H9 (cell line): ENCODE data around the gene SEMG2. TPM values are rescaled to one million over a fixed set of nuclear protein-coding genes. Genes with fewer than 3 reads are reported as not detected.
A peak's percentile ranks its signal among the peaks of the same experiment; 100 is the strongest.

Experiments
- DNase-seq: peaks from one replicate; pipeline ENCODE4 v3.0.0-alpha.2; 2017
- H2AFZ ChIP-seq: one replicate; pipeline ENCODE4 v1.6.1; 2013; ENCODE audit warnings: mild to moderate bottlenecking, low read length, control low read depth, moderate library complexity
- H2AK5ac ChIP-seq: 2 replicates; pipeline ENCODE4 v1.6.1; 2013; ENCODE audit warnings: low read length, control low read depth, mixed read lengths; ENCODE audit not compliant: insufficient read length
- H2BK120ac ChIP-seq: one replicate; pipeline ENCODE4 v1.6.1; 2013; ENCODE audit warnings: low read depth, mild to moderate bottlenecking, low read length, control low read depth, inconsistent platforms; ENCODE audit not compliant: poor library complexity, severe bottlenecking
- H2BK12ac ChIP-seq: 2 replicates; pipeline ENCODE4 v1.6.1; 2013; ENCODE audit warnings: low read length, control low read depth, mixed read lengths, low read depth; ENCODE audit not compliant: insufficient read length
- H2BK15ac ChIP-seq: 2 replicates; pipeline ENCODE4 v1.6.1; 2013; ENCODE audit warnings: low read depth, low read length, control low read depth
- H2BK20ac ChIP-seq: one replicate; pipeline ENCODE4 v1.6.1; 2013; ENCODE audit warnings: low read depth, mild to moderate bottlenecking, low read length, control low read depth, inconsistent platforms; ENCODE audit not compliant: poor library complexity, severe bottlenecking
- H2BK5ac ChIP-seq: 2 replicates; pipeline ENCODE4 v1.6.1; 2013; ENCODE audit warnings: low read length, control low read depth, mixed read lengths; ENCODE audit not compliant: insufficient read length
- H3K14ac ChIP-seq: 2 replicates; pipeline ENCODE4 v1.6.1; 2013; ENCODE audit warnings: low read length, control low read depth; ENCODE audit not compliant: insufficient read depth
- H3K18ac ChIP-seq: 2 replicates; pipeline ENCODE4 v1.6.1; 2013; ENCODE audit warnings: low read depth, mild to moderate bottlenecking, mixed read lengths, low read length, control low read depth; ENCODE audit not compliant: insufficient read length
- H3K23ac ChIP-seq: 2 replicates; pipeline ENCODE4 v1.6.1; 2013; ENCODE audit warnings: low read length, control low read depth, mixed read lengths, low read depth; ENCODE audit not compliant: insufficient read length
- H3K23me2 ChIP-seq: 2 replicates; pipeline ENCODE4 v1.6.1; 2013; ENCODE audit warnings: low read depth, mild to moderate bottlenecking, mixed read lengths, low read length, control low read depth; ENCODE audit not compliant: insufficient read length, poor library complexity, severe bottlenecking
- H3K27ac ChIP-seq: 2 replicates; pipeline ENCODE4 v1.5.1; 2013; ENCODE audit warnings: low read length, control low read depth, mixed read lengths, low read depth; ENCODE audit not compliant: insufficient read length
- H3K27me3 ChIP-seq: 2 replicates; pipeline ENCODE4 v1.6.1; 2013; ENCODE audit warnings: low read length, control low read depth, inconsistent platforms; ENCODE audit not compliant: insufficient read depth
- H3K4ac ChIP-seq: 2 replicates; pipeline ENCODE4 v1.6.1; 2013; ENCODE audit warnings: low read depth, mild to moderate bottlenecking, control low read depth, inconsistent platforms, low read length, moderate library complexity
- H3K4me1 ChIP-seq: 2 replicates; pipeline ENCODE4 v1.6.1; 2013; ENCODE audit warnings: low read length, control low read depth, inconsistent platforms; ENCODE audit not compliant: insufficient read depth
- H3K4me2 ChIP-seq: 2 replicates; pipeline ENCODE4 v1.6.1; 2013; ENCODE audit warnings: low read length, control low read depth, mixed read lengths; ENCODE audit not compliant: insufficient read length, insufficient read depth
- H3K56ac ChIP-seq: 2 replicates; pipeline ENCODE4 v1.6.1; 2013; ENCODE audit warnings: low read depth, mild to moderate bottlenecking, mixed read lengths, low read length, control low read depth; ENCODE audit not compliant: insufficient read length
- H3K79me1 ChIP-seq: 2 replicates; pipeline ENCODE4 v1.6.1; 2013; ENCODE audit warnings: low read depth, mild to moderate bottlenecking, moderate library complexity, low read length, control low read depth, inconsistent platforms; ENCODE audit not compliant: insufficient read depth, poor library complexity, severe bottlenecking
- H3K79me2 ChIP-seq: 2 replicates; pipeline ENCODE4 v1.6.1; 2013; ENCODE audit warnings: low read length, control low read depth, inconsistent platforms; ENCODE audit not compliant: insufficient read depth
- H3K9ac ChIP-seq: 2 replicates; pipeline ENCODE4 v1.6.1; 2013; ENCODE audit warnings: low read length, control low read depth, mixed read lengths; ENCODE audit not compliant: insufficient read length; ENCODE audit errors: extremely low read depth
- H3K9me3 ChIP-seq: one replicate; pipeline ENCODE4 v1.6.1; 2013; ENCODE audit warnings: low read depth, low read length, inconsistent platforms; ENCODE audit not compliant: control insufficient read depth
- H3T11ph ChIP-seq: one replicate; pipeline ENCODE4 v1.6.1; 2013; ENCODE audit warnings: mild to moderate bottlenecking, low read length, control low read depth, inconsistent platforms
- H4K20me1 ChIP-seq: one replicate; pipeline ENCODE4 v1.6.1; 2013; ENCODE audit not compliant: control insufficient read depth, insufficient read length, insufficient read depth
- H4K5ac ChIP-seq: 2 replicates; pipeline ENCODE4 v1.6.1; 2013; ENCODE audit warnings: low read depth, mild to moderate bottlenecking, mixed read lengths, low read length, control low read depth; ENCODE audit not compliant: insufficient read length
- H4K8ac ChIP-seq: replicated peaks from 2 replicates; pipeline ENCODE4 v1.6.1; 2013; ENCODE audit warnings: low read length, control low read depth, mixed read lengths, low read depth; ENCODE audit not compliant: insufficient read length
- H4K91ac ChIP-seq: 2 replicates; pipeline ENCODE4 v1.6.1; 2013; ENCODE audit warnings: low read depth, mild to moderate bottlenecking, moderate library complexity, mixed read lengths, low read length, control low read depth; ENCODE audit not compliant: insufficient read length
- H3K27ac Mint-ChIP-seq, 3 experiments: 2 replicates in 2 of 3; 3 replicates in 1 of 3; pipeline ENCODE4 v1.8.0; 2020 to 2021; ENCODE audit warnings: mixed read lengths in 3 of 3, mild to moderate bottlenecking in 1 of 3, moderate library complexity in 1 of 3
- H3K27me3 Mint-ChIP-seq: 2 replicates; pipeline ENCODE4 v1.8.0; 2021; ENCODE audit warnings: low read depth, mild to moderate bottlenecking, moderate library complexity, mixed read lengths
- H3K36me3 Mint-ChIP-seq, 3 experiments: 2 replicates in 2 of 3; 3 replicates in 1 of 3; pipeline ENCODE4 v1.8.0; 2020 to 2021; ENCODE audit warnings: low read depth in 3 of 3, mixed read lengths in 3 of 3; ENCODE audit not compliant: insufficient read depth in 1 of 3
- H3K4me1 Mint-ChIP-seq, 2 experiments: 2 replicates each; pipeline ENCODE4 v1.8.0; 2020; ENCODE audit warnings: mixed read lengths in 2 of 2
- H3K4me3 Mint-ChIP-seq, 2 experiments: 2 replicates in 1 of 2; 3 replicates in 1 of 2; pipeline ENCODE4 v1.8.0; 2020 to 2021; ENCODE audit warnings: mild to moderate bottlenecking in 2 of 2, mixed read lengths in 2 of 2, moderate library complexity in 1 of 2
- H3K9me3 Mint-ChIP-seq, 2 experiments: 2 replicates in 1 of 2; 3 replicates in 1 of 2; pipeline ENCODE4 v1.8.0; 2020; ENCODE audit warnings: mild to moderate bottlenecking in 2 of 2, mixed read lengths in 2 of 2, moderate library complexity in 1 of 2
- CTCF ChIP-seq: fragments of 200-600 bp; sonication (generic); conservative IDR thresholded peaks from 3 replicates; pipeline ENCODE4 v1.8.0; 2021; ENCODE audit warnings: antibody characterized with exemption, mild to moderate bottlenecking
- WGBS: extraction: QIAGEN DNeasy Blood & Tissue Kit; methylation state at CpG from one replicate; pipeline ENCODE4 v1.1.7; 2013; ENCODE audit warnings: missing lambda C conversion rate, low lambda C conversion rate, mixed read lengths; ENCODE audit not compliant: insufficient read length; ENCODE audit errors: extremely low coverage; 5-methylcytosine and 5-hydroxymethylcytosine counted together
- total RNA-seq: library from RNA; stranded (reverse); gene quantifications from 2 replicates; pipeline ENCODE4 v1.2.1, GENCODE V29; 2021

Gene SEMG2
- total RNA-seq, 1 experiment from 2014 or later: not detected

GRCh38 chr20:45176526-45177267 is 44.5 kb upstream of the SEMG2 start:
- H3K79me2 ChIP-seq: no peaks in the 10 kb centered on the region
- no peak overlapping the region for H2AFZ ChIP-seq
- TF ChIP-seq CTCF: no peak
- H4K5ac ChIP-seq: no peak overlapping the region
- no peak overlapping the region for H3K4ac ChIP-seq
- no peaks in the 10 kb centered on the region for H3K23me2 ChIP-seq
- H2BK15ac ChIP-seq: no peak overlapping the region
- H2BK120ac ChIP-seq: no peak overlapping the region
- Mint-ChIP-seq H3K27ac (0 out of 7 replicates have a peak overlapping the region, but pooled peaks of 1 of the 3 experiments have one; percentile 59), H3K4me1 (no peaks in the 10 kb centered on the region; a peak in 1 of 4 replicates), H3K36me3 (no peaks in the 10 kb centered on the region), H3K9me3 (no peaks in the 10 kb centered on the region), H3K4me3 (no peak overlapping the region), H3K27me3 (peaks cover 4% of the 10 kb centered on the region)
- no CpG with 5 or more reads among the region's 4 CpGs for WGBS
- no peaks in the 10 kb centered on the region for H4K20me1 ChIP-seq
- no peak for DNase-seq
- no peak overlapping the region for H3K56ac ChIP-seq
- H2BK5ac ChIP-seq: no peak overlapping the region
- H3K4me2 ChIP-seq: no peak overlapping the region
- no peak overlapping the region for H2AK5ac ChIP-seq
- H3K27ac ChIP-seq: no peak overlapping the region
- no peak overlapping the region for H4K91ac ChIP-seq
- H3K18ac ChIP-seq: no peak overlapping the region
- no peaks in the 10 kb centered on the region for H3K9me3 ChIP-seq
- H3K27me3 ChIP-seq: no peaks in the 10 kb centered on the region
- H2BK20ac ChIP-seq: no peak overlapping the region
- H3K79me1 ChIP-seq: no peaks in the 10 kb centered on the region
- H4K8ac ChIP-seq: no peak overlapping the region
- H3K9ac ChIP-seq: no peak overlapping the region
- H3K4me1 ChIP-seq: no peaks in the 10 kb centered on the region
- no peak overlapping the region for H2BK12ac ChIP-seq
- H3T11ph ChIP-seq: no peak overlapping the region
- H3K23ac ChIP-seq: no peak overlapping the region
- no peak overlapping the region for H3K14ac ChIP-seq
